Peyer's patch (tissue), 4 donors: ENCODE data around the gene PCDH20. TPM values are rescaled to one million over a fixed set of nuclear protein-coding genes. Genes with fewer than 3 reads are reported as not detected.
"Not testable (repeated sequence)": the region's sequence is repeated elsewhere in the genome, so short reads cannot be mapped to it uniquely, and the experiment has no call there.

Source experiments
- DNase-seq, 3 donors: peaks; one replicate each; pipeline ENCODE4 v3.0.0-alpha.2; 2017 to 2019
- H3K27ac ChIP-seq, 4 donors: fragments of 200-600 bp; sonication (generic); one replicate each; pipeline ENCODE4 v1.5.1; 2016 to 2019
- H3K27me3 ChIP-seq, 2 donors: fragments of 200-600 bp; sonication (generic); one replicate each; pipeline ENCODE4 v1.5.1; 2019
- H3K36me3 ChIP-seq, 3 donors: fragments of 200-600 bp; sonication (generic); one replicate each; pipeline ENCODE4 v1.5.1; 2016 to 2019
- H3K4me1 ChIP-seq, 4 donors: fragments of 200-600 bp; sonication (generic); one replicate each; pipeline ENCODE4 v1.5.1; 2016 to 2019
- H3K4me3 ChIP-seq, 4 donors: fragments of 200-600 bp; sonication (generic); 1 replicate in 3 of 4; 2 replicates in 1 of 4; pipeline ENCODE4 v1.5.1; 2016 to 2019; ENCODE audit warnings: mild to moderate bottlenecking in 1 of 4
- H3K9me3 ChIP-seq, 4 donors: fragments of 200-600 bp; sonication (generic); one replicate each; pipeline ENCODE4 v1.5.1; 2016 to 2019; ENCODE audit warnings: mild to moderate bottlenecking in 1 of 4
- CTCF ChIP-seq, 6 experiments: fragments of 450-650 bp in 4 of 6; fragments of 200-600 bp in 2 of 6; sonication (generic) in 1 of 6; IDR thresholded peaks; one replicate each; pipeline ENCODE4 v1.5.1; 2017 to 2019; ENCODE audit warnings: antibody characterized with exemption in 6 of 6, mild to moderate bottlenecking in 3 of 6, moderate library complexity in 1 of 6
- POLR2A ChIP-seq, 2 donors: fragments of 450-650 bp; IDR thresholded peaks; one replicate each; pipeline ENCODE4 v1.5.1; 2017; ENCODE audit warnings: antibody characterized with exemption in 2 of 2, mild to moderate bottlenecking in 2 of 2, moderate library complexity in 2 of 2
- total RNA-seq, 4 donors: library from RNA; depleted of rRNA; stranded (reverse); fragments of >200 nt; gene quantifications; one replicate each; pipeline ENCODE4 v1.1.0, GENCODE V29; 2016

Gene PCDH20
- total RNA-seq, 4 donors from 2014 or later, result 0.35 to 1.2 (median 0.80) TPM; not detected in 1

DNA sequence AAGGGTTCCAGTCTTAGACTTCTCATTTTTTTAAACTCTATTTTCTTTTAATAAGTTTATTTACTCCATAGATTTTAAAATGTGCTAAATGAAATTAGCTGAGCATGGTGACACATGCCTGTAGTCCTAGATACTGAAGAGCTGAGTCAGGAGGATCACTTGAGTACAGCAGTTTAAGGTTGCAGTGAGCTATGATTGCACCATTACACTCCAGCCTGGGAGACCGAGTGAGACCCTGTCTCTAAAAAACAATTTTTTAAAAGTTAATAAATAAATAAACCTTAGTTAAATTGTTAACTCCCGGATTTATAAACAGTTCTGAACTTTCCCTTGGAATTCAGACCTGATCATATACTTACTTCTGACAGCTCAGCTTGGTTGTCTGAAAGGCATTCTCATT lies 32.5 kb downstream of the PCDH20 start:
- TF ChIP-seq CTCF (IDR thresholded peaks at IDR 0.05) (no peak), POLR2A (IDR thresholded peaks at IDR 0.05) (no peak)
- H3K27ac ChIP-seq, result no peak overlapping the region

DNA sequence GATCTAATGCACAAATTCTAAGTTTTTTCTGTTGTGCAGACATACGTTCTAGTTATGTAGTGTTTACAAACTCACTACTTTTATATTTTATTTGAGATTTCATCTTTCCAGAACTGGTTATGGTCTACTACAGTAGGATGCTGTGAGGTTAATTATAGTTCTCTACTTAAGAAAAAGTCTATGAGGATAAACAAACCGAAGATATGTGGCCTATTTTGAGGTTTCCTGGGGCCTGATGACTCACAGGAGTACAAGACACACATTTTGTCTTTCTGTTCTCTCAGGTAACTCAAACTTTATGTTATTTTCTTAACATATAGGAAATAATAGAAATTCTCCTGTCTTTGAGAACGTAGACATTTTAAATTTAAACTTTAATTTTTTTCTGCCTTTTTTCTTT lies 45.1 kb downstream of the PCDH20 start:
- Histone ChIP-seq H3K4me1 (no peaks in the 10 kb centered on the region), H3K36me3 (no peaks in the 10 kb centered on the region), H3K27me3 (no peaks in the 10 kb centered on the region), H3K9me3 (no peaks in the 10 kb centered on the region), H3K27ac (no peak overlapping the region), H3K4me3 (no peak overlapping the region)
- TF ChIP-seq POLR2A (IDR thresholded peaks at IDR 0.05) (no peak), CTCF (IDR thresholded peaks at IDR 0.05) (no peak)
- DNase-seq, result no peak

More for the DNA sequence above, 32.5 kb downstream of the PCDH20 start:
- no peaks in the 10 kb centered on the region for H3K36me3 ChIP-seq
- no peak for DNase-seq
- H3K27me3 ChIP-seq, result no peaks in the 10 kb centered on the region
- no peaks in the 10 kb centered on the region for H3K4me1 ChIP-seq
- H3K9me3 ChIP-seq, result no peaks in the 10 kb centered on the region
- H3K4me3 ChIP-seq, result no peak overlapping the region

DNA sequence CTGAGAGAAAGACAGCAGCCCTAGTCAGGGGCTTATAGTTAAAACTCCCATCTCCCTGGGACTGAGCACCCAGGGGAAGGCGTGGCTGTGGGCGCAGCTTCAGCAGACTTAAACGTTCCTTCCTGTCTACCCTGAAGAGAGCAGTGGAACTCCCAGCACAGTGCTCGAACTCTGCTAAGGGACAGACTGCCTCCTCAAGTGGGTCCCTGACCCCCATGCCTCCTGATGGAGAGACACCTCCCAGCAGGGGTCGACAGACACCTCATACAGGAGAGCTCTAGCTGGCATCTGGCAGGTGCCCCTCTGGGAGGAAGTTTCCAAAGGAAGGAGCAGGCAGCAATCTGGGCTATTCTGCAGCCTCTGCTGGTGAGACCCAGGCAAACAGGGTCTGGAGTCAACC lies 51.0 kb downstream of the PCDH20 start:
- not testable (repeated sequence) for H3K27me3 ChIP-seq, DNase-seq, H3K27ac ChIP-seq, H3K4me1 ChIP-seq, H3K36me3 ChIP-seq, H3K4me3 ChIP-seq, H3K9me3 ChIP-seq

DNA sequence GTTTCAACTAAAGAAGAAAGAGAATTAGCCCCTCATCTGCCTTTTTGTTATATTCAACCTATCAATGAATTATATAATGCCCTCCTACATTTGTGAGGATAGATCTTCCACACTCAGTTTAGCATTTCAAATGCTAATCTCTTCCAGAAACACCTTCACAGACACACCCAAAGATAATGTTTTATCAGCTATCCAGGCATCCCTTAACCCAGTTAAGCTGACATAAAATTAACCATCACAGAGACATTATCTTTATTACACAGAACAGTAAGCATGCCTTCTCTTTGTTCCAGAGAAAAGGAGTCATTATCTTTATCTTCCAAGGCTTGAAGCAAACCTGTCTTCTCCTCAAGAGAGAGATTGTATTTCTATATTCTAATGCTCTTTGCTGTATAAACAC lies 53.1 kb downstream of the PCDH20 start:
- Histone ChIP-seq H3K4me3 (no peak overlapping the region), H3K27ac (no peak overlapping the region), H3K9me3 (no peaks in the 10 kb centered on the region), H3K4me1 (no peaks in the 10 kb centered on the region), H3K27me3 (no peaks in the 10 kb centered on the region), H3K36me3 (no peaks in the 10 kb centered on the region)
- TF ChIP-seq CTCF (IDR thresholded peaks at IDR 0.05) (no peak), POLR2A (IDR thresholded peaks at IDR 0.05) (no peak)
- DNase-seq, result no peak
